Suprapubic skin (tissue), 4 donors: ENCODE results near the gene GON4L. TPM values are rescaled to one million over a fixed set of nuclear protein-coding genes. Genes with fewer than 3 reads are reported as not detected.
"Not testable (repeated sequence)": the region's sequence is repeated elsewhere in the genome, so short reads cannot be mapped to it uniquely, and the experiment has no call there.

Experiments
- DNase-seq, 2 donors: peaks; one replicate each; pipeline ENCODE4 v3.0.0-alpha.2; 2019; ENCODE audit warnings: low spot score in 2 of 2
- H3K27ac ChIP-seq: fragments of 200-600 bp; sonication (generic); one replicate; pipeline ENCODE4 v1.5.1; 2019
- H3K27me3 ChIP-seq: fragments of 200-600 bp; sonication (generic); one replicate; pipeline ENCODE4 v1.5.1; 2019
- H3K36me3 ChIP-seq: fragments of 200-600 bp; sonication (generic); one replicate; pipeline ENCODE4 v1.5.1; 2019
- H3K4me1 ChIP-seq: fragments of 200-600 bp; sonication (generic); one replicate; pipeline ENCODE4 v1.5.1; 2019
- H3K4me3 ChIP-seq: fragments of 200-600 bp; sonication (generic); one replicate; pipeline ENCODE4 v1.5.1; 2019; ENCODE audit warnings: mild to moderate bottlenecking
- H3K9me3 ChIP-seq: fragments of 200-600 bp; sonication (generic); one replicate; pipeline ENCODE4 v1.5.1; 2019
- CTCF ChIP-seq, 2 donors: fragments of 200-600 bp in 1 of 2; fragments of 450-650 bp in 1 of 2; sonication (generic) in 1 of 2; IDR thresholded peaks; one replicate each; pipeline ENCODE4 v1.5.1; 2016 to 2019; ENCODE audit warnings: antibody characterized with exemption in 2 of 2, mild to moderate bottlenecking in 1 of 2, moderate library complexity in 1 of 2
- EP300 ChIP-seq: sonication (generic); formaldehyde crosslinking; IDR thresholded peaks from one replicate; pipeline ENCODE4 v1.6.1; 2017; ENCODE audit warnings: antibody characterized with exemption
- POLR2A ChIP-seq, 2 donors: fragments of 450-650 bp; IDR thresholded peaks; one replicate each; pipeline ENCODE4 v1.6.1; 2017; ENCODE audit warnings: antibody characterized with exemption in 2 of 2, mild to moderate bottlenecking in 2 of 2, moderate library complexity in 2 of 2
- POLR2AphosphoS5 ChIP-seq, 3 donors: sonication (generic); formaldehyde crosslinking; IDR thresholded peaks; one replicate each; pipeline ENCODE4 v1.6.1; 2017; ENCODE audit warnings: antibody characterized with exemption in 3 of 3
- WGBS: methylation state at CpG from one replicate; pipeline ENCODE4 v1.1.5; 2018; 5-methylcytosine and 5-hydroxymethylcytosine counted together
- total RNA-seq, 4 donors: library from RNA; depleted of rRNA; stranded (reverse); fragments of >200 nt; gene quantifications; one replicate each; pipeline ENCODE4 v1.1.0, GENCODE V29; 2016

The GON4L gene
- total RNA-seq, 4 donors from 2014 or later = 27.5 to 82.6 (median 43.2) TPM

- H3K36me3 ChIP-seq = peaks cover 60% of the 10 kb centered on the region
- 82% methylated on average over 3 of the region's 3 CpGs for WGBS
- TF ChIP-seq EP300 (no peak), POLR2AphosphoS5 (IDR thresholded peaks at IDR 0.05) (no peak), CTCF (IDR thresholded peaks at IDR 0.05) (no peak), POLR2A (IDR thresholded peaks at IDR 0.05) (no peak)
These were observed 6.7 kb downstream of the GON4L start for GRCh38 chr1:155850345-155850744.

GRCh38 chr1:155847823-155848529 lies 9.0 kb downstream of the GON4L start:
- DNase-seq = no peak
- no peak for TF ChIP-seq EP300
- no peak for TF ChIP-seq POLR2A (IDR thresholded peaks at IDR 0.05)
- no peak for TF ChIP-seq POLR2AphosphoS5 (IDR thresholded peaks at IDR 0.05)
- no peak for TF ChIP-seq CTCF (IDR thresholded peaks at IDR 0.05)
- WGBS = 96% methylated on average over 1 of the region's 1 CpG
- no peaks in the 10 kb centered on the region for H3K27me3 ChIP-seq
- H3K36me3 ChIP-seq = peaks cover 48% of the 10 kb centered on the region
- no peak overlapping the region for H3K27ac ChIP-seq
- H3K4me1 ChIP-seq = peaks cover 8% of the 10 kb centered on the region
- H3K9me3 ChIP-seq = no peaks in the 10 kb centered on the region
- no peak overlapping the region for H3K4me3 ChIP-seq

More at GRCh38 chr1:155850345-155850744, 6.7 kb downstream of the GON4L start:
- no peak overlapping the region for H3K27ac ChIP-seq
- H3K9me3 ChIP-seq = no peaks in the 10 kb centered on the region
- no peaks in the 10 kb centered on the region for H3K27me3 ChIP-seq
- H3K4me1 ChIP-seq = peaks cover 5% of the 10 kb centered on the region
- no peak overlapping the region for H3K4me3 ChIP-seq
- DNase-seq = no peak

GRCh38 chr1:155844860-155845421 lies 12.1 kb downstream of the GON4L start:
- H3K9me3 ChIP-seq = no peaks in the 10 kb centered on the region
- no peak for TF ChIP-seq EP300
- no peak for TF ChIP-seq CTCF (IDR thresholded peaks at IDR 0.05)
- TF ChIP-seq POLR2AphosphoS5 (IDR thresholded peaks at IDR 0.05) = no peak
- no peak for TF ChIP-seq POLR2A (IDR thresholded peaks at IDR 0.05)
- WGBS = 80% methylated on average over 1 of the region's 1 CpG
- no peak overlapping the region for H3K27ac ChIP-seq
- H3K4me3 ChIP-seq = no peak overlapping the region
- DNase-seq = no peak
- H3K4me1 ChIP-seq = peaks cover 8% of the 10 kb centered on the region
- no peaks in the 10 kb centered on the region for H3K27me3 ChIP-seq
- H3K36me3 ChIP-seq = peaks cover 25% of the 10 kb centered on the region

- TF ChIP-seq POLR2AphosphoS5 (IDR thresholded peaks at IDR 0.05) = no peak
- WGBS = 88% methylated on average over 5 of the region's 5 CpGs
- Histone ChIP-seq H3K4me1 (peaks cover 3% of the 10 kb centered on the region), H3K27ac (no peak overlapping the region), H3K4me3 (no peak overlapping the region), H3K27me3 (no peaks in the 10 kb centered on the region), H3K36me3 (peaks cover 7% of the 10 kb centered on the region), H3K9me3 (no peaks in the 10 kb centered on the region)
- no peak for DNase-seq
These were observed 16.6 kb downstream of the GON4L start for GRCh38 chr1:155840386-155840785.

- H3K36me3 ChIP-seq = no peaks in the 10 kb centered on the region
- no peaks in the 10 kb centered on the region for H3K27me3 ChIP-seq
- no peak for DNase-seq
- no peaks in the 10 kb centered on the region for H3K9me3 ChIP-seq
- 94% methylated on average over 6 of the region's 6 CpGs for WGBS
- no peak overlapping the region for H3K4me3 ChIP-seq
- H3K4me1 ChIP-seq = no peaks in the 10 kb centered on the region
- TF ChIP-seq POLR2A (IDR thresholded peaks at IDR 0.05) (no peak), POLR2AphosphoS5 (IDR thresholded peaks at IDR 0.05) (no peak), CTCF (IDR thresholded peaks at IDR 0.05) (no peak), EP300 (no peak)
- no peak overlapping the region for H3K27ac ChIP-seq
These were observed 21.5 kb downstream of the GON4L start for GRCh38 chr1:155835548-155835947.

GRCh38 chr1:155834927-155835399 lies 22.1 kb downstream of the GON4L start:
- not testable (repeated sequence) for H3K36me3 ChIP-seq, H3K4me1 ChIP-seq, H3K9me3 ChIP-seq, H3K27ac ChIP-seq, H3K4me3 ChIP-seq, H3K27me3 ChIP-seq, DNase-seq
- 90% methylated on average over 9 of the region's 9 CpGs for WGBS
